Astrocyte of the cerebellum (primary cell): ENCODE data around the gene CDKL5.

Source experiments
- DNase-seq: peaks from one replicate; pipeline ENCODE4 v3.0.0-alpha.2; 2011; ENCODE audit warnings: low read depth
- H3K4me3 ChIP-seq: 2 replicates; pipeline ENCODE4 v1.5.1; 2011; ENCODE audit warnings: mild to moderate bottlenecking, low read depth, low read length, moderate library complexity
- in situ Hi-C: cut with HindIII; loops from 2 replicates; pipeline ENCODE4 v1.10.0; 2017; ENCODE audit warnings: low sequenced_read_pairs
- TF ChIP-seq, protein P1 (sequence below): IDR thresholded peaks from 2 replicates; pipeline ENCODE4 v1.5.1; 2012; ENCODE audit warnings: low read length, low read depth, moderate library complexity, mild to moderate bottlenecking; ENCODE audit errors: missing control alignments

CDKL5 gene

DNA sequence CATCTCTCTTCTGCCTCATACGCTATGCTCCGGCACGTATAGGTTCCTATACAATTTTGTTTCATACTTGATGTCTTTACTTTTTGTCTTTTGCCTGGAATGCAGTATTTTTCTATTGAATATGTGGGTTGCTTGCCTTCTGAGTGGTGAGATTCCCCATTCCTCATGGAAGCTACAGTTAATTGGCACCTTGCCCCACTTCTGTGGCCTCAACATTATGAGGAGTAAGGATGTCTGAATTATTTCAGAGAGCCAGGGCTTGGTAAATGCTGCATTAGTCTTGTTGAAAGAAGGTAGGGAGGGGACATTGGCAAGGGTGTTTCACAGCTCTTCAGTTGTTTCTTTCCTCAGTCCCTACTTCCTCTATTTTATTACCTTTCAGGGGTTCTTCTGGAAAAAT, 23.0 kb downstream of the CDKL5 start:
- DNase-seq: peak; percentile 29
- in situ Hi-C loops: no loop called here
- no peak overlapping the region for H3K4me3 ChIP-seq
- TF ChIP-seq, protein P1, sequence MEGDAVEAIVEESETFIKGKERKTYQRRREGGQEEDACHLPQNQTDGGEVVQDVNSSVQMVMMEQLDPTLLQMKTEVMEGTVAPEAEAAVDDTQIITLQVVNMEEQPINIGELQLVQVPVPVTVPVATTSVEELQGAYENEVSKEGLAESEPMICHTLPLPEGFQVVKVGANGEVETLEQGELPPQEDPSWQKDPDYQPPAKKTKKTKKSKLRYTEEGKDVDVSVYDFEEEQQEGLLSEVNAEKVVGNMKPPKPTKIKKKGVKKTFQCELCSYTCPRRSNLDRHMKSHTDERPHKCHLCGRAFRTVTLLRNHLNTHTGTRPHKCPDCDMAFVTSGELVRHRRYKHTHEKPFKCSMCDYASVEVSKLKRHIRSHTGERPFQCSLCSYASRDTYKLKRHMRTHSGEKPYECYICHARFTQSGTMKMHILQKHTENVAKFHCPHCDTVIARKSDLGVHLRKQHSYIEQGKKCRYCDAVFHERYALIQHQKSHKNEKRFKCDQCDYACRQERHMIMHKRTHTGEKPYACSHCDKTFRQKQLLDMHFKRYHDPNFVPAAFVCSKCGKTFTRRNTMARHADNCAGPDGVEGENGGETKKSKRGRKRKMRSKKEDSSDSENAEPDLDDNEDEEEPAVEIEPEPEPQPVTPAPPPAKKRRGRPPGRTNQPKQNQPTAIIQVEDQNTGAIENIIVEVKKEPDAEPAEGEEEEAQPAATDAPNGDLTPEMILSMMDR: no peak

GRCh38 chrX:18449236-18449635, 23.8 kb downstream of the CDKL5 start:
- TF ChIP-seq, protein P1: no peak
- in situ Hi-C loops: no loop called here
- no peak for DNase-seq
- H3K4me3 ChIP-seq: no peak overlapping the region

DNA sequence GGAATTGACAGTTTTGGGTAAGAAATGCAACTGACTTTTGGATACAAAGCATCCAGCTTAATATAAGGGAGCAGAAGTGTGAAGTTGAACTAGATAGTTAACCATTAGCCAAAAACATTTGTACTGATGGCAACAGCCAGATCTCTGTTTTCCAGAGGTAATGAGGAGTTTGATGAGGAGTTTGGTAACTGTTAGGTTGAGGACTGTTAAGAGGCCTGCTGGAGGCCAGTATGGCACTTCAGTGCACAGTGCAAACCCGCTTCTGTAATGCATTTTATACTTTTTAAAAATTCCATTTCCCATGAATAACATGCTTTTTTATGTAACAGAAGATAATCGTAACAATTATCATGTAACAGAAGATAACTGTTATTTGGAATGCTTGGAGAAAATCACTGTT, 30.0 kb downstream of the CDKL5 start:
- TF ChIP-seq, protein P1: no peak
- no peak for DNase-seq
- in situ Hi-C loops: no loop called here
- H3K4me3 ChIP-seq: no peak overlapping the region

DNA sequence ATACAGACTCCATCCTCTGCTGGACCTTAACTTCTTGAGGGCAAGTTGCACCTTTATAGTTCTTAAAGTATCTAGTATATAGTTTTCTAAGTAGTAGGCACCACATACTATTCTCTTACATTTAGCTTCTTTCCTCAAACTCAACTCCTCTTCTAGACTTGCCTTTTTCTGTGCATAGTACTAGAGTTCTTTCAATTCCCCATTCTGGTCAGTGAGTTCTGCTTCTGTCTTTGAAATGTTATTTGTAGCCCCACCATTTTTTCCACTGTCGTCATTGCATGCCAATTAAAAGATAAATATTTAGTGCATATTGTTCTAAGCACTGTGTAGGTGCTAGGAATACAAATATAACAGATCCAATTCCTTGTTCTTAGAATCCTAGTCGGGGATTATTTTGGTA, 31.6 kb downstream of the CDKL5 start:
- H3K4me3 ChIP-seq: no peak overlapping the region
- no peak for DNase-seq
- in situ Hi-C loops: no loop called here
- TF ChIP-seq, protein P1: no peak

DNA sequence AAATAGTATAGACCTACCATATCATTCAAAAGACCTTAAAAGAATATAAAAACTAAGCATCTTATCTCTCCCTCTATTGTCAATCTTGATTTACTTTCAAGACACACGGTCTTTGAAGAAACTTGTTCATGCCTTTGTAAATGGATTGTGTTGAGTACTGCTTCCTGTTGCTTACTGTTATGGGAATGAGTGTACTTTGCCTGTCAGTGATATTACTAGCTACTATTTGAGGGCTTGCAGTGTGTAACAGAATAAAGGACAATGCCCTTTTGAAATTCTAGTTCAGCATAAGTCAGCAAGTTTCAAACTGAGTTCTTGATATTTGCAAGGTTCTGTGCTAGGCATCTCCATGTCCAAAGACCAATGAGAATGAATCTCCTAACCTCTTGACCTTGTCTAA, 36.0 kb downstream of the CDKL5 start:
- TF ChIP-seq, protein P1: no peak
- DNase-seq: no peak
- no peak overlapping the region for H3K4me3 ChIP-seq
- in situ Hi-C loops: no loop called here

- no peak for DNase-seq
- H3K4me3 ChIP-seq: no peak overlapping the region
- TF ChIP-seq, protein P1: no peak
- in situ Hi-C loops: no loop called here
These were observed 39.1 kb downstream of the CDKL5 start for GRCh38 chrX:18464499-18464898.

GRCh38 chrX:18465051-18465450, 39.6 kb downstream of the CDKL5 start:
- in situ Hi-C loops: no loop called here
- no peak for DNase-seq
- no peak overlapping the region for H3K4me3 ChIP-seq
- TF ChIP-seq, protein P1: no peak
